ENCODE results near the gene MAP4K4.

GRCh38 chr2:101846973-101847372 lies 149.5 kb downstream of the MAP4K4 start:
- TF ChIP-seq CTCF (conservative IDR thresholded peaks at IDR 0.05; ENCODE audit: low read depth, low read length): no peak
- TF ChIP-seq EZH2 (IDR thresholded peaks at IDR 0.05; ENCODE audit: low read length, unreplicated experiment): no peak

Data from PC-3 (cell line).